GM21737 (cell line): Measurements from ENCODE around the gene TRIM14.

ENCODE experiments used
- ATAC-seq: cut with Tn5 transposase; IDR thresholded peaks from one replicate; pipeline ENCODE4 v1.9.1; 2021; ENCODE audit warnings: mild to moderate bottlenecking, moderate library complexity; ENCODE audit not compliant: unreplicated experiment

TRIM14 gene, protein sequence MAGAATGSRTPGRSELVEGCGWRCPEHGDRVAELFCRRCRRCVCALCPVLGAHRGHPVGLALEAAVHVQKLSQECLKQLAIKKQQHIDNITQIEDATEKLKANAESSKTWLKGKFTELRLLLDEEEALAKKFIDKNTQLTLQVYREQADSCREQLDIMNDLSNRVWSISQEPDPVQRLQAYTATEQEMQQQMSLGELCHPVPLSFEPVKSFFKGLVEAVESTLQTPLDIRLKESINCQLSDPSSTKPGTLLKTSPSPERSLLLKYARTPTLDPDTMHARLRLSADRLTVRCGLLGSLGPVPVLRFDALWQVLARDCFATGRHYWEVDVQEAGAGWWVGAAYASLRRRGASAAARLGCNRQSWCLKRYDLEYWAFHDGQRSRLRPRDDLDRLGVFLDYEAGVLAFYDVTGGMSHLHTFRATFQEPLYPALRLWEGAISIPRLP

GRCh38 chr9:98118640-98119601 is at the start of gene TRIM14:
TRIM14 (minus strand) TSS chr9:98119222; CDS start chr9:98119188, 34 bp downstream.
- ATAC-seq: peak; percentile 63

DNA sequence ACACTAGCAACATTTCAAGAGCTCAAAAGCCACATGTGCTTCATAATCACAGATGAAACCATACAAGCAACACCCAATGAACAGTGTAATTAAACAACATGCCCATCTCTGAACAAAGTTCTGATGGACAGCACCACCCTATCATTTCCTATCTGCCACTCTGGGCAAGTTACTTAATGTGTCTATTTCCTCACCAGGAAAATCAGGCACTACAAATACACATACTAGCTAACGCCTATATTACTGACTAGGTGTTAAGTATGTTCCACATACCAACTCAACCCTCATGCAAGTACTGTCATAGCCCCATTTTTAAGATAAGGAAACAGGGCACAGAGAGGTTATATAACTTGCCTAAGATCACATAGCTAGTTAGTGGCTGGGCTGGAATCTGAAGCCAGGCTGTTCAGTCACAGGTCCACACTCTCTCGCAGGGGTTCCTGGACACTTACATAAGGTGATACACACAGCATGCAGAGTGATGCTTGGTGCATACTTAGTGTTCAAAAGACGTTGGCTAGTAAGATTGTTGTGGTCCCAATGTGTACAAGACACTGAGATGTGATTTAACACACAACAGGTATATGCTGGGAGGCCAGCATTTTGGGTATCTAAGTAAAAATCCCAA is 49.2 kb upstream of the TRIM14 start:
- no peak for ATAC-seq

- ATAC-seq: no peak
These were observed 45.9 kb upstream of the TRIM14 start for GRCh38 chr9:98164912-98165311.

GRCh38 chr9:98162613-98163012 is 43.6 kb upstream of the TRIM14 start:
- ATAC-seq: no peak

DNA sequence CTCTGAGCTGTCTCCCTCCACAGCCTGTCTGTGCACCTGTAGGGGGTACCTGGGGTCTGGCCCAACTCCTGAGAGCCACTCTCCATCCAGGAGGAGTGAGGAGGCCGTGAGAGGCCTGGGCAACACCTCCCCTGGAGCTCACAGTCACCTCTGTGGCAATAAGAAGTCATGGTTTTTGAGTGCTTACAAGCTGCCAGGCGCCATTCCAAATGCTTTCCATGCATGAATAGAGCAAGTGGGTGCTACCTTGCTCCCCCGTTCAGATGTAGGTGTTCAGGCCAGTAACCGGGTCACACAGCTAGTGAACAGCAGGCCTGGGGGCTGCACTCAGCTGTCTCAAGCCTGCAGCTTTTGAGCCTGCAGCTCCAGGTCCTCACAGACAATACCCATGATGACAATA is 42.8 kb upstream of the TRIM14 start:
- ATAC-seq: no peak

DNA sequence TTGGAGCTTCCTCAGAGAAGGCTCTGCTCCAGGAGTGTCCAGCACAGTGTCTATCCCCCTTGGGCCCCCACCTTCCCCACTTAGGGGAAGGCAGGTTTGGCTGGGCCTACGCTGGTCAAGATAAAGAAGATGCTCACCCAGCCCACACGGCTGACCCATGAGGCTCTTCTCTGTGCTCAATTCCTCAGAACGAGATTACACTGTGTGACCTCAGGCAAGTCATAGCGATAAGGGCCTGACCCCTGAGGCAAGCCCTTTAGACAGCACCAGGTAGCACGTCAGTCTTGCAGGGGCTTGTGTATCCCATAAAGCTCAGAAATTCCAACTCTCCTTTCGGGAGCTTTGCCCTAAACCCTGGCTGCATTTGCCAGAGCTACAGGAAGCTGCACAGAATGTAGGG is 40.8 kb upstream of the TRIM14 start:
- no peak for ATAC-seq

DNA sequence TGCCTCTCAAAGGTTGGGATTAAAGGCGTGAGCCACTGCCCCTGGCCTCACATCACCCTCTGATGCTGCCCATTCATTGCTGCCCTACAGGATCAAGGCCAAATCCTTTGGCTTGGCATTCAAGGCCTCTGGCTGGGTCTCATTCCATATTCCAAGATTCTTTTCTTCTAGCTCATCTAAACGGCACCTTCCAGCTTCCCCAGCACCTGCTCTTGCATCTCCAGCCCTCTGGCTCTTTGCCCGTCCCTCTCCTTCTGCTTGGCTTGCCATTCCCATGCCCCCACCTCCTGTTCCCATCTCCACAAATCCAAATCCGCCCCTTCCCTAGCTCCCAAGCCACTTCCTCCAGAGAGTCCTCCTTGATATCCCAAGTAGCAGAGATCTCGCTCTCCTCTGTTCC is 40.3 kb upstream of the TRIM14 start:
- no peak for ATAC-seq

- no peak for ATAC-seq
These were observed 39.2 kb upstream of the TRIM14 start for GRCh38 chr9:98158071-98158831.

DNA sequence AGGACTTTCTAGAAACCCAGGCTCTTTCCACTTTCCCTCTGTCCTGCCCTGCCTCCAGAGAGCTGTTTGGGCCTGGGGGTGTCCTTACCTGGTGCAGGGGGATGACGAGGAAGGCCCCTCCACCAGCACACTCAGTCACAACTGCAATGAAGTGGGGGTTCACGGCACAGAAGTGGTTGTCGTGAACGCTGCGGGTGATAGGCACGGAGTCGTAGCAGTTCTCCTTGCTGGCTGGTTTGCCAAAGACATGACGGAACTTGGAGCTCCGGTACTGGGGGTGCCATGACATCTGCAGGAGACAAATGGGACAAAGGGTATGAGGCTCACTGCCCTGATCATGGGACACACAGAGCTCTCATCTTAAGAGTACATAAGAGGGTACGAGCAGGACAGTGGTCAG is 38.4 kb upstream of the TRIM14 start:
- ATAC-seq: no peak

- no peak for ATAC-seq
These were observed 35.7 kb upstream of the TRIM14 start for GRCh38 chr9:98154678-98155077.

- ATAC-seq: no peak
These were observed 33.5 kb upstream of the TRIM14 start for GRCh38 chr9:98152526-98152925.

DNA sequence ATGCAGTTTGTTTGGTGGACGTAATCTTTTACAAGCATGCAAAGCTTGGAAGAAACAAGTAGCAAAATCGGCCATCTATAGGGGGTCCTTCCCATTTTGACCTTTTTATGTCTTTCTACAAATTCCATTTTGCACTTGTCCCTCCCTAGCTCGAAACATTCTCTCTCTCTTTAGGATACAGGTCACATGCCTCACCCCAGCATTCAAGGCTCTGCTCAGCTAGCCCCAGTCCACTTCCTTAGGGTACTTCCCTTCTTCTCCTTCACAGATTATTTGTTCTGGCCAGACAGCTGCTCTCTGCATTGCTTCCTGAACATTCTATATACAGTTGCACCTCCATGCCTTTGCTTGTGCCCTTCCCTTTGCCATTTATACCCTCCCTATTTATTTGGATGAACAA is 31.7 kb upstream of the TRIM14 start:
- no peak for ATAC-seq

- ATAC-seq: no peak
These were observed 31.1 kb upstream of the TRIM14 start for GRCh38 chr9:98150164-98150563.

GRCh38 chr9:98149422-98149821 is 30.4 kb upstream of the TRIM14 start:
- no peak for ATAC-seq

DNA sequence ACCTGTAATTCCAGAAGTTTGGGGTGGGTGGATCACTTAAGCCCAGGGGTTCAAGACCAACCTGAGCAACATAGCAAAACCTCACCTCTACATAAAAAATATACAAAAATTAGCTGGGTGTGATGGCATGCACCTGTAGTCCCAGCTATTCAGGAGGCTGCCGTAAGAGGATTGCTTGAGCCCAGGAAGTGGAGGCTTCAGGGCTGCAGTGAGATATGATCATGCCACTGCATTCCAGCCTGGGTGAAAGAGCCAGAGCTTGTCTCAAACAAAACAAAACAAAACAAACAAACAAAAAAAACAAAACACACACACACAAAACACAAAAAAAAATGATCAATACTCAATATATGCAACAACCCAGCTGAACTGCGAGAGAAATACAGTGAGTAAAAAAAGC is 29.5 kb upstream of the TRIM14 start:
- ATAC-seq: no peak

GRCh38 chr9:98147582-98147981 is 28.6 kb upstream of the TRIM14 start:
- no peak for ATAC-seq

DNA sequence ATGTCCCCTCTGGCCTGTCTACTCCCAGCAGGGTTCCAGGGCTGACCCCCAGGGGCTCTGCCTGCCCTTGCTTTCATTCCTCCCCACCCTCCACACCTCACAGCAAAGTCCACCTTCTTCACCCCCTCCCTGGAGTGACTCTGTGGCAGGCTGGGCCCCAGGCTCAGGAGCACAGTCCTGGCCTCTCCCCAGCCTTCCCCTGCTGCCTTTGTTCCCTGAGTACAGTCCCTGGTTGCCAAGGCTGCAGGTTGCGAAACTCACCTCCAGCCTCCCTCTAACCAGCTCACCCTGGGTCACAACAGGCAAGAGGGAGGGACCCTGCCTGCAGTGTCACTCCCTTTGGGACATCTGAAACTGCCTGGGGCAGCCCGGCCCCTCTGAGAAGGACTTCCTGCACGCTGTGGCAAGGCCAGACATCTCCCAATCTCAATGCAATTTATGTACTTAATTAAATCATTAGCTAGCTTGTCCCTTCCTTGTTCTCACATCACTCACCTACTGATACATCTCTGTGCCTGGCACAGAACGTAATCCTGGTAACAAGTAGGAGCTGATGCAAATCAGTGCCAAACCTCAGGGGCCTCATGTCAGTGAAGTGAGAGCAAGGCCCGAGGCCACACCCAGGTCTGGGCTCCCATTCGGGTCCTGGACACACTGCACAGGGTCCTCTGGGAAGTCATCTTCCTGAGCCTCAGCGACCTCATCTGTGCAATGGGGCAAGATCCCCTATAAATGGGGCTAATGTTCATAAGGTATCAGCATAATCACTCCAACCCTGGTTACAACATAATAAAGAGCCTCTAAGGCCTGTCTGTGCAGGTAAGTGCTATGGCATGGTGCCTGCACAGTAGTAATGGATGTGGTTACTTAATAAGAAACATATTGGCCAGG is 27.3 kb upstream of the TRIM14 start:
- ATAC-seq: no peak

- ATAC-seq: no peak
These were observed 25.6 kb upstream of the TRIM14 start for GRCh38 chr9:98144631-98145030.

DNA sequence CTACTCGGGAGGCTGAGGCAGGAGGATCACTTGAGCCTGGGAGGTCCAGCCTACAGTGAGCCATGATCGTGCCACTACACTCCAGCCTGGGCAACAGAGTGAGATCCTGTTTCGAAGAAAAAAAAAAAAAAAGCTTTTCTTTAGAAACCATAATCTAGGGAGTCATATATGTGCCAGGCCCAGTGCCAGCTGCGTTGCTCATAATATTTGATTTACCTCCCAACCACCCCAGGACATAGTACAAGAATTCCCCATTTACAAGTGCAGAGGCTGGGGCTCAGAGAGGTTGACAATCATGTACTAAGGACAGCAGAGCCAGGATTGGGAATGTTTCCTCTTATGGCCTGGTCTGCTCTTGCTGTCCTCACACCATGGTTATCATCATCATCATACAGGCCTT is 25.1 kb upstream of the TRIM14 start:
- no peak for ATAC-seq
